ENCODE data around the gene PDE8B. TPM values are rescaled to one million over a fixed set of nuclear protein-coding genes. Genes with fewer than 3 reads are reported as not detected.
A peak's percentile ranks its signal among the peaks of the same experiment; 100 is the strongest.

The PDE8B gene
- total RNA-seq, 1 donor from 2014 or later, result 2.9 TPM

DNA sequence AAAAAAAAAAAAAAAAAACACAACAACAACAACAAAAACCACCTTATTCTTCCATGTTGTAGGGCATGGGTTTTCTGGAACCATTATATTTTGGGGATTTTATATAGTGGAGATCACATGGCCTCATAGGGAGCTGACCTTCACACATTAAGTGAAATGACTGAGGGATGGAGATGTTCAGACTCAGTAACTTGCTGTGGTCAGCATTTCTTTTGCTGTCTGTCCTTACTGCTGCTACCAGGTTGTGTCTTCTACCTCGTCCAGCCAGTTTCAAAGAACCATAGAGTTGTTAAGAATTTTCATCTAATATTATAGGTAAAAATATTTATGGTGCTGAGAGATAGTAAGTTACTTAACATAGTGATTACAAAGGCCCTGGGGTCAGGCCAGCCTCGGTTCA lies 107.6 kb downstream of the PDE8B start:
- H3K27ac Mint-ChIP-seq, result no peak overlapping the region
- DNase-seq (ENCODE audit: low spot score in 2 of 2, unreplicated experiment in 2 of 2), result no peak
- peaks cover 21% of the 10 kb centered on the region for H3K4me1 Mint-ChIP-seq
- H3K4me3 Mint-ChIP-seq, result no peak overlapping the region
- H3K27me3 Mint-ChIP-seq (ENCODE audit: low read depth), result no peaks in the 10 kb centered on the region
- TF ChIP-seq, protein P1, sequence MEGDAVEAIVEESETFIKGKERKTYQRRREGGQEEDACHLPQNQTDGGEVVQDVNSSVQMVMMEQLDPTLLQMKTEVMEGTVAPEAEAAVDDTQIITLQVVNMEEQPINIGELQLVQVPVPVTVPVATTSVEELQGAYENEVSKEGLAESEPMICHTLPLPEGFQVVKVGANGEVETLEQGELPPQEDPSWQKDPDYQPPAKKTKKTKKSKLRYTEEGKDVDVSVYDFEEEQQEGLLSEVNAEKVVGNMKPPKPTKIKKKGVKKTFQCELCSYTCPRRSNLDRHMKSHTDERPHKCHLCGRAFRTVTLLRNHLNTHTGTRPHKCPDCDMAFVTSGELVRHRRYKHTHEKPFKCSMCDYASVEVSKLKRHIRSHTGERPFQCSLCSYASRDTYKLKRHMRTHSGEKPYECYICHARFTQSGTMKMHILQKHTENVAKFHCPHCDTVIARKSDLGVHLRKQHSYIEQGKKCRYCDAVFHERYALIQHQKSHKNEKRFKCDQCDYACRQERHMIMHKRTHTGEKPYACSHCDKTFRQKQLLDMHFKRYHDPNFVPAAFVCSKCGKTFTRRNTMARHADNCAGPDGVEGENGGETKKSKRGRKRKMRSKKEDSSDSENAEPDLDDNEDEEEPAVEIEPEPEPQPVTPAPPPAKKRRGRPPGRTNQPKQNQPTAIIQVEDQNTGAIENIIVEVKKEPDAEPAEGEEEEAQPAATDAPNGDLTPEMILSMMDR (IDR thresholded peaks at IDR 0.05; ENCODE audit: unreplicated experiment), result no peak
- peaks cover 13% of the 10 kb centered on the region for H3K9me3 Mint-ChIP-seq
- H3K36me3 Mint-ChIP-seq, result peaks cover 9% of the 10 kb centered on the region

DNA sequence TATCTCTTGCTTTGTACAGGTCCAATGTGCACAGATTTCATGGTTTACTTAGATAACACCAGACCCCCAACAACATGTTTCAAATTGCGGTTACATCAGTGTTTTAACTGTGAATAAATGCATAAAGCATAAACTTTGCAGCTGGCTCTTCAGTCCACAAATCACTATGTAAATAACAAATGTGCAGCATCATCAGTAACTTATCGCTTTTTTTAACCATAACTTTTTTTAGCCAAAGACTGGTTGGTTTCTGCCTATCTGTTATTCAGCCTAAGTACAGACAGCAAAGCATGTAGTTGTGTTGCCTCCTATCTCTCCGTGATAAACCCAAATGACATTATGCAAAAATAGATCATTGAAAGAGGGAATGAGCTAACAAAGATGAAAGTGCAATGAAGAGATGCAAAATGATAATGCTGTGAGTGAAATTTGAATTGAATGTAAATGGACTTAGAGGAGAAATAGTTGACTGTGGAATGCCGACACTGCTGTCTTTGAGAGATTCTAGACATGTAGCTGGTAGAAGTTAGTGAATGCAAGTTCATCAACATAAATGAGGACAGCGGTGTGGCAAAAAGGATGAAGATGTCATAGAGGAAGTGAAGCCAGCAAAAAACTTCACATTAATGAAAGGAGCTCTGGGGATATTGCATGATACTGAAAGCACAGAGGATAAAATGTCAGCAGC lies 108.8 kb downstream of the PDE8B start:
- no peak for DNase-seq (ENCODE audit: low spot score in 2 of 2, unreplicated experiment in 2 of 2)
- no peaks in the 10 kb centered on the region for H3K27me3 Mint-ChIP-seq (ENCODE audit: low read depth)
- H3K4me3 Mint-ChIP-seq, result no peak overlapping the region
- no peak overlapping the region for H3K27ac Mint-ChIP-seq
- H3K4me1 Mint-ChIP-seq, result peaks cover 21% of the 10 kb centered on the region
- TF ChIP-seq, protein P1 (IDR thresholded peaks at IDR 0.05; ENCODE audit: unreplicated experiment), result no peak
- peaks cover 2% of the 10 kb centered on the region for H3K36me3 Mint-ChIP-seq
- peaks cover 5% of the 10 kb centered on the region for H3K9me3 Mint-ChIP-seq

DNA sequence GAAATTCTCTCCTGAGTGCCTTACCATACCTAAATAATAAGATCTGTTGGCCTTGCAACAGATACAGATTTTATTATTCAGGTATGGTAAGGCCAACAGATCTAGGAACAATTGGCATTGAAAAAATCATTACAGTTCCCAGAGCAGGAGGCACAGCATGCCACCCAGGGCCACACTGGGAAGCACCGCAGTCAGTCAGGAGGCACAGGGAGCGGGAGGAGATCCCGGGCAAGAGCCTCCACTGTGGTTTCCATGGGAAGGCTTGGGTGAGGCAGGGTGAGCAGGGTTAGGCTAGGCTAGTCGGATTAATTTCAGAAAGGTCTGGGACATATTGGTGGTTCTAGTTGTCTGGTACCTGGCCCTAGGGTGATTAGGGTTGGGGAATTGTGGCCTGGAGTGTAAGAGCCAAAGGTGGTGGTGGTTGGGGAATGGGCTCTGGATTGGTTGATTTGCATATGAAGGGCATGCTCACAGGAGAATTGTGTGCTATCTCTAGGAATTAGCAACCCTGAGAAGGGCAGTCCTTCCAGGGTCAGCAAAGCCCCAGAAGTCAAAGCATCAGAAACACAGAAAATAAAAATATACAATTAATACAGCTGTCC lies 111.4 kb downstream of the PDE8B start:
- H3K27ac Mint-ChIP-seq, result no peak overlapping the region
- H3K36me3 Mint-ChIP-seq, result no peaks in the 10 kb centered on the region
- TF ChIP-seq, protein P1 (IDR thresholded peaks at IDR 0.05; ENCODE audit: unreplicated experiment), result no peak
- peaks cover 25% of the 10 kb centered on the region for H3K4me1 Mint-ChIP-seq
- no peaks in the 10 kb centered on the region for H3K9me3 Mint-ChIP-seq
- no peak for DNase-seq (ENCODE audit: low spot score in 2 of 2, unreplicated experiment in 2 of 2)
- no peak overlapping the region for H3K4me3 Mint-ChIP-seq
- no peaks in the 10 kb centered on the region for H3K27me3 Mint-ChIP-seq (ENCODE audit: low read depth)

DNA sequence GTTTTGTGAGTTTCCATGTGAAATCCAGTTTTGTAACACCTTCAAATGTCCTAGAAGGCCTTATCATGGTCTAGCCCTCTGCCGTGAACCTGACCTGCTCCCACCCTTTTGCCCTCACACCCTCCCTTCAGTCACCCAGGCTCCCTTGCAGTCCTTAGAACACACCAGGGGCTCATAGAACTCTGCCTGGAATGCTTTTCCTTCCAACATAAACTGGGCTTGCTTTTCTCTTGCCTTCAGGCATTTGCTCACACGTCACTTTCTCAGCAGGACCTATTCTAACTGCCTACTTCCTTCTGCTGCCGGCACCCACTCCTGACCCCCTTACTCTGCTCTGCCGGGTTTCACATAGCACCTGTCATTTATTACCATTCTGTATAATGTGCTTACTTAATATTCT lies 111.9 kb downstream of the PDE8B start:
- no peaks in the 10 kb centered on the region for H3K9me3 Mint-ChIP-seq
- no peak for DNase-seq (ENCODE audit: low spot score in 2 of 2, unreplicated experiment in 2 of 2)
- H3K27ac Mint-ChIP-seq, result peak overlapping the region; percentile 39
- no peak overlapping the region for H3K4me3 Mint-ChIP-seq
- TF ChIP-seq, protein P1 (IDR thresholded peaks at IDR 0.05; ENCODE audit: unreplicated experiment), result no peak
- H3K27me3 Mint-ChIP-seq (ENCODE audit: low read depth), result no peaks in the 10 kb centered on the region
- H3K36me3 Mint-ChIP-seq, result no peaks in the 10 kb centered on the region
- peaks cover 21% of the 10 kb centered on the region for H3K4me1 Mint-ChIP-seq

DNA sequence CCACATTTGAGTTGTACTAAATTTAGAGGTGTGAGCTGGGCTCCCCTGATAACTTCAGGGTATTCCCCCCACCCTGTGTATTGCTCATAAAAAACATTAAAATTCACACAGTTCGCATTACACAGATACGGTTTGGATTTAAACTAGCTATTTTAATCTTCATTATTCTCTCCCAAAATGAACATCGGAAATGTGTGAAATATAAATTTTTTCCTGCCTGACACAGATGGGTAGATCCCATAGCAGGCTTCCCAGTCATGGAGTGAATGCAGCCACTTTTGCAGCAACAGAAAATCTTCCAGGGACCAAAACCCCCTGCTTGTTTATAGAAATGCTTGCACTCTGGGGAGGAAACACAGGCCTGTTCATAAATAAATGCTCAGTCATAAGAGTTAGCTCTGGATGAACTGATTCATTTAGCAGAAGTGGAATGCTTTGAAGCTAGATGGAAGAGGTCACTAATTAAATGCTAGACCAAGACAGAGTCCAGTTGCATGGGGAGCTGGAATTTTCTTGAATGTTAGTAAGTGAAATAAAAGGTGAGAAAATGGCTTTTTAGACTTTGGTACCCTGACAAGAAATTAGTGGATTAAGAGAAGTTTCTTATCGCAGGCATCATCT lies 115.6 kb downstream of the PDE8B start:
- H3K9me3 Mint-ChIP-seq, result no peaks in the 10 kb centered on the region
- H3K4me1 Mint-ChIP-seq, result peaks cover 22% of the 10 kb centered on the region
- no peak for DNase-seq (ENCODE audit: low spot score in 2 of 2, unreplicated experiment in 2 of 2)
- H3K27ac Mint-ChIP-seq, result peak overlapping the region; percentile 78
- no peaks in the 10 kb centered on the region for H3K27me3 Mint-ChIP-seq (ENCODE audit: low read depth)
- TF ChIP-seq, protein P1 (IDR thresholded peaks at IDR 0.05; ENCODE audit: unreplicated experiment), result no peak
- H3K36me3 Mint-ChIP-seq, result no peaks in the 10 kb centered on the region
- H3K4me3 Mint-ChIP-seq, result no peak overlapping the region

Measured in mesothelial cell of epicardium (in vitro differentiated cells).